ENCODE data around the gene SH3BGR. TPM values are rescaled to one million over a fixed set of nuclear protein-coding genes. Genes with fewer than 3 reads are reported as not detected.

SH3BGR gene
- total and polyA plus RNA-seq, 7 donors, result 44.2 to 441 (median 240) TPM

- WGBS, 3 donors, result 69 to 81% (median 72%) methylated on average over 4 of the region's 4 CpGs
- H3K9me3 ChIP-seq, result no peaks in the 10 kb centered on the region
- H3K4me1 ChIP-seq, result peaks cover 49% of the 10 kb centered on the region
- no peaks in the 10 kb centered on the region for H3K27me3 ChIP-seq (ENCODE audit: insufficient read depth in 3 of 3, low read length in 2 of 3)
- H3K36me3 ChIP-seq (ENCODE audit: insufficient read depth in 1 of 2, low read depth in 1 of 2), result peaks cover 0 to 18% of the 10 kb centered on the region in 2 donors
- intact Hi-C loops (cut with DNase I), result no loop called here
- H3K4me3 ChIP-seq, result no peak overlapping the region
- DNase-seq, result no peak
- no peak for ATAC-seq
- H3K27ac ChIP-seq, result peak overlapping the region; percentile 42
- no peak for TF ChIP-seq CTCF (IDR thresholded peaks at IDR 0.05)
Observed at GRCh38 chr21:39479164-39479813, 27.5 kb downstream of the SH3BGR start.

DNA sequence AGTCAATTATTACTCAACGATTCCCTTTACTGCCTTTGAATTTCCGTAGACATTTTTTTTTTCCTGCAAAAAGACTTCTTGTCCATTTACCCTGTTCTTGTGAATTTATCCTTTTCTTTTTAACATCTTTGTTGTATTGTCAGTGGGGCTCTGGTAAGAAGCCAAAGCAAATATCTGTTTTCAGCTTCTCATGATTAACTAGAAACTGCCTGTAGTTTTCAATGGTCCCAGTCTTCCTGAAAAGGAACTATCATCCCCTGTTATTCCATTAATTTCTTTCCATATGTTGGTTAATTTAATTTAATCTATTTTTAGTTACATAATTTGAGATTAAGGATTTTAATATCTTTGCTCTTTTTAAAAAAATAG is 28.0 kb downstream of the SH3BGR start:
- Histone ChIP-seq H3K9me3 (no peaks in the 10 kb centered on the region), H3K27me3 (ENCODE audit: insufficient read depth in 3 of 3, low read length in 2 of 3) (no peaks in the 10 kb centered on the region), H3K27ac (peak overlapping the region; percentile 42), H3K4me1 (peaks cover 55% of the 10 kb centered on the region), H3K36me3 (ENCODE audit: insufficient read depth in 1 of 2, low read depth in 1 of 2) (peaks cover 0 to 17% of the 10 kb centered on the region in 2 donors), H3K4me3 (no peak overlapping the region)
- WGBS, 3 donors, result 31 to 59% (median 43%) methylated on average over 2 of the region's 2 CpGs
- DNase-seq (no peak), ATAC-seq (no peak)
- no peak for TF ChIP-seq CTCF (IDR thresholded peaks at IDR 0.05)
- intact Hi-C loops (cut with DNase I), result no loop called here

DNA sequence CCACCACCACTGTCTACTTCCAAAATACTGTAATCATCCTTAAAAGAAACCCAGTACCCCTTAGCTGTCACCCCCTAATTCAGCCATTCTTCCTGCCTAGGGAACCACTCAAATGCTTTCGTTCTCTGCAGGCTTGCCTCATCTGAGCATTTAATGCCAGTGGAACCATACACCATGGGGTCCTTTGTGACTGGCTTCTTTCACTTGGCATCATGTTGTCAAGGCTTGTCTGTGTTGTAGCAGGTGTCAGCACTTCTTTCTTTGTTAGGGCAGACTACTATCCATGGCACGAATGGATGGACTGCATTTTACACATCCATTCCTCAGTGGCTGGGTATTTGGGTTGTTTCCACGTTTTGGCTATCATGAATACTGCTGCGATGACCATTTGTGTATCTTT is 28.5 kb downstream of the SH3BGR start:
- DNase-seq, result no peak
- Histone ChIP-seq H3K9me3 (no peaks in the 10 kb centered on the region), H3K27me3 (ENCODE audit: insufficient read depth in 3 of 3, low read length in 2 of 3) (no peaks in the 10 kb centered on the region), H3K27ac (peak overlapping the region; percentile 78), H3K4me3 (no peak overlapping the region), H3K36me3 (ENCODE audit: insufficient read depth in 1 of 2, low read depth in 1 of 2) (peaks cover 0 to 12% of the 10 kb centered on the region in 2 donors), H3K4me1 (peaks cover 57% of the 10 kb centered on the region)
- intact Hi-C loops (cut with DNase I), result no loop called here
- TF ChIP-seq CTCF (IDR thresholded peaks at IDR 0.05), result no peak
- no peak for ATAC-seq
- WGBS, 3 donors, result 51 to 79% (median 70%) methylated on average over 4 of the region's 4 CpGs

DNA sequence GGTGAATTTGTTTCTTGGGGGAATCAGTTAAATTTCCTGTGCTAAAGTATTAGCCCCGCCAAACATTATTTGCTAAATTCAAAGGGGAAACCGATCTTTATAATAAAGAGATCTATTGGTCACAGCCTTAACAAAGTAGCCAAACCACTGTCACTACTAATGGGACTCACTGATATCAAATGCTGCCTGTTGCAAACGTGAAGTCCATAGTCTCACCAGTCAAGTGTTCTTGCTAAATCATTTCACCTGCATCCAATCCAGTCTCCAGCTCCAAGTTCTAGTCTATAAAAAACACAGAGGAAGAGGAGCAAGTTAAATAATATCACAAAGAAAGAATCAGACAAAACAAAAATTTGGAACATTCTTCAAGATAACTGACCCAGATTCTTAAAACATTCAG is 30.1 kb downstream of the SH3BGR start:
- Histone ChIP-seq H3K4me3 (no peak overlapping the region), H3K9me3 (no peaks in the 10 kb centered on the region), H3K36me3 (ENCODE audit: insufficient read depth in 1 of 2, low read depth in 1 of 2) (peaks cover 0 to under 1% of the 10 kb centered on the region in 2 donors), H3K27ac (peak overlapping the region; percentile 78), H3K4me1 (peaks cover 57% of the 10 kb centered on the region), H3K27me3 (ENCODE audit: insufficient read depth in 3 of 3, low read length in 2 of 3) (no peaks in the 10 kb centered on the region)
- ATAC-seq (peak; percentile 63 to 72 (median 66)), DNase-seq (no peak)
- WGBS, 3 donors, result 44 to 66% (median 46%) methylated on average over 3 of the region's 3 CpGs
- intact Hi-C loops (cut with DNase I), result no loop called here
- no peak for TF ChIP-seq CTCF (IDR thresholded peaks at IDR 0.05)

DNA sequence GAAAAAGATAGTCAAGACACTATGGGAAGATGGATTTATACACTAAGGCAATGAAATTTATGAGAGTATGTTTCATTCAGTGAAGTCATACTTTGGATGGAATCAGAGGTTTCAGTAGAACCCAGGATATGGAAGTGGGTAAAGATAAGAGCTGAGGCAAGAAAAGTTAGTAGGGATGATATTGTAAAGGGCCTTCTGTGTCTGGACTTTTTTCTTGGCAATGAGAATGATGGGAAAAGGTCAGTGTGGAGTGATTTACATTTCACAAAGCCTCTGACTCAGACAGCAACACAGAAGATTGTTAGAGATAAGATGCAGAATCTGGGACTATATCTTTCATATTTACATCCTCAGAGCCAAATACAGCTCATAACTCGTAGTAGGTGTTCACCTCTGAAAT is 32.1 kb downstream of the SH3BGR start:
- peaks cover 57% of the 10 kb centered on the region for H3K4me1 ChIP-seq
- peak overlapping the region; percentile 1 for H3K4me3 ChIP-seq
- peaks cover 0 to 13% of the 10 kb centered on the region in 2 donors for H3K36me3 ChIP-seq (ENCODE audit: insufficient read depth in 1 of 2, low read depth in 1 of 2)
- DNase-seq, result no peak
- WGBS, 3 donors, result 30 to 41% (median 37%) methylated on average over 1 of the region's 1 CpG
- no peaks in the 10 kb centered on the region for H3K9me3 ChIP-seq
- intact Hi-C loops (cut with DNase I), result no loop called here
- peak; percentile 27 to 58 (median 44) for ATAC-seq
- H3K27me3 ChIP-seq (ENCODE audit: insufficient read depth in 3 of 3, low read length in 2 of 3), result no peaks in the 10 kb centered on the region
- TF ChIP-seq CTCF (IDR thresholded peaks at IDR 0.05), result no peak
- peak overlapping the region; percentile 78 for H3K27ac ChIP-seq
